SK-N-MC (cell line): ENCODE measurements around the gene CIAO3.

Experiments used
- EZH2 ChIP-seq: fragments of 200-600 bp; sonication (generic); IDR thresholded peaks from one replicate; pipeline ENCODE4 v1.6.1; 2017; ENCODE audit warnings: antibody characterized with exemption
- FOXP2 ChIP-seq: optimal IDR thresholded peaks from 2 replicates; pipeline ENCODE3; 2011; ENCODE audit warnings: mild to moderate bottlenecking, moderate library complexity; ENCODE audit not compliant: insufficient read depth; ENCODE audit errors: extremely low read length, control extremely low read depth
- POLR2AphosphoS5 ChIP-seq: IDR thresholded peaks from 2 replicates; pipeline ENCODE4 v1.6.1; 2012; ENCODE audit warnings: mild to moderate bottlenecking, low read depth, low read length, borderline replicate concordance

GRCh38 chr16:687499-687898 is 53.3 kb downstream of the CIAO3 start:
- TF ChIP-seq POLR2AphosphoS5 (no peak), EZH2 (no peak), FOXP2 (no peak)
